NCI-H526 (cell line): Measurements from ENCODE around the gene ANKRD16.
A peak's percentile ranks its signal among the peaks of the same experiment; 100 is the strongest.
"Not testable (repeated sequence)": the region's sequence is repeated elsewhere in the genome, so short reads cannot be mapped to it uniquely, and the experiment has no call there.

Source experiments
- DNase-seq, 2 experiments: peaks; one replicate each; lab custom pipeline; 2025; lab: John Stamatoyannopoulos, UW

ANKRD16 gene

DNA sequence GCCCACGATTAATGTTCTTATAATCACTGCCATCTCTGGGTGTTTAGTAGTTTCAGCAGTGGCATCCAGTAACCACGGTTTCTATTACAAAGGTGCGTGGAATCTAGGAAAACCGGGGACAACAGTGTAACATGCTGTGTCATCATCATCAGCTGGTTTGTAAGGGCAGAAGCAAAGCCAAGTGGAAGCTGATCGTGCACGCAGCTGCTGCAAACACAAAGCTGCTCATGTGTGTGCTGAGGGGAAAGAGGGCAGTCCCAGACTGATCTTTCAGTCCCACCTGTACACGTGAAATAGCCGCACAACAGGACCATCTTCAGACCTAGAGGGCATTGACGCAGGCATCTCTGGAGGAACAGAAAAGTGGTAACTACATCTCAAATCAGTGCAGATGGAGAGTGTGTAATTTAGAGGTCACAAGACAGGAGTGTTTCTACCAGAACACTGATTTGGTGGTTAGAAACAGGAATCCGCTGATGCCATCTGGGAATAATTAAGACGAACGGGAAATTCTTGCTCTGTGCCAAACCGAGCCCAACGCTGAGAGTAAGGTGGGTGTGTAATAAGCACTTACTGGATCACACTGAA, 13.4 kb downstream of the ANKRD16 start:
- DNase-seq, result no peak

DNA sequence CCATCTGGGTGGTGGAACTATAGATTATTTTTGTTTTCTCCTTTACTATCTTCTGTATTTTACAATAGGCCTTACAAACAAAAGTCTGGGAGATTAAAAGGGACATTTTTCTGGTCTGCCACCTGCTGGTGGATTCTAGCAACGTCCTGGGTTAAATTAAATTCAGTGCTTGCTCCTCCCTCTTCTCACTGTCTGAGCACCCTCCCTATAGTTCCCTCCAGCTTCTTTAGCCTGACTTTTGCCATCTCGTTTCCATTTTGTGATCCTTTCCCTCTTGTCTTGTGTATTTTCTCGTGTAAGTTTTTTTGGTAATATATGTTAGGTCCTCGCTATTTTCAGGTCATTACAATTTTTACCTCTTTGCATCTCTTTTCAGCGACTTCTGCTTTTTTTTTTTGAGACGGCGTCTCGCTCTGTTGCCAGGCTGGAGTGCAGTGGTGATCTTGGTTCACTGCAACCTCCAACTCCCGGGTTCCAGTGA, 16.1 kb downstream of the ANKRD16 start:
- DNase-seq, result peak; percentile 14 to 65

DNA sequence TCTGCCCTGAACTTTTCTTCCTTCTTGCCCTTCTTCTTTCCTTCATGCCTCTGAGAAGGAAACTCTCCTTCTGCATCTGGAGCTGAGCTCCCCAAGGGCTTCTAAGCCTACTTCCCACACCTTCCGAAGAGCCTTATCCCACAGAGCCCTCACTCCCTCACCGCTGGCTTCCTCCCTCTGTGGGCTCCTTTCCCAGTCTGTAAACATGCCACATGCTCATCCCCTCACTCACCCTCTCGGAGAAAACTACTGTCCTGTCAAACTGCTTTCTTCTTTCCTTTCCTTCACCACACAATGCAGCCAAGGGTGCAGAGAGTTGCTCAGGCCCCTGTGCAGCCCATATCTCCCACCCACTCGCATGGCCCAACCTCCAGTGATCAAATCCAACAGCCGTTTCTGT, 18.1 kb downstream of the ANKRD16 start:
- DNase-seq, result no peak

DNA sequence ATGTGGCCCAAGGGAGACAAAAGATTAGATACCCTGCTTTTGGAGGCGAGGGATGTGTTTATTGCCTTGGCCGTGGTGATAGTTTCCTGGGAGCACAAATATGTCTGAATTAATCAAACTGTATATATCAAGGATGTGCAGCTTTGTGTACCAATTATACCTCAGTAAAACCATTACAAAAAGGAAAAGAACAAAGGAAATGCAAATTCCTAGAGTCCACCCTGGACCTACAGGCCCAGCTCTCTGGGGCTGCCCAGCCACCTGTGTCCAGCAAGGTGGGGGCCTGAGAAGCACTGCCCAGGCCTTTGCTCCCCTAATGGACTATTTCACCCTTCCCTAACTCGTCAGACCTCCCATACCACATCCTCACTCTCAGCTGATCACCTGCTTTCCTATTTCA, 20.5 kb downstream of the ANKRD16 start:
- no peak for DNase-seq

DNA sequence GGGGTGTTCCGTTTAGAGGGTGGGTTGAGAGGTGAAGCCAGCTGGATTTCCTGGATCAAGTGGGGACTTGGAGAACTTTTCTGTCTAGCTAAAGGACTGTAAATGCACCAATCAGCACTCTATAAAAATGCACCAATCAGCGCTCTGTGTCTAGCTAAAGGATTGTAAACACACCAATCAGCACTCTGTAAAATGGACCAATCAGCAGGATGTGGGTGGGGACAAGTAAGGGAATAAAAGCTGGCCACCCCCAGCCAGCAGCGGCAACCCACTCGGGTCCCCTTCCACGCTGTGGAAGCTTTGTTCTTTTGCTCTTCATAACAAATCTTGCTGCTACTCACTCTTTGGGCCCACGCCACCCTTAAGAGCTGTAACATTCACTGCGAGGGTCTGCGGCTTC, 21.3 kb downstream of the ANKRD16 start:
- not testable (repeated sequence) for DNase-seq

DNA sequence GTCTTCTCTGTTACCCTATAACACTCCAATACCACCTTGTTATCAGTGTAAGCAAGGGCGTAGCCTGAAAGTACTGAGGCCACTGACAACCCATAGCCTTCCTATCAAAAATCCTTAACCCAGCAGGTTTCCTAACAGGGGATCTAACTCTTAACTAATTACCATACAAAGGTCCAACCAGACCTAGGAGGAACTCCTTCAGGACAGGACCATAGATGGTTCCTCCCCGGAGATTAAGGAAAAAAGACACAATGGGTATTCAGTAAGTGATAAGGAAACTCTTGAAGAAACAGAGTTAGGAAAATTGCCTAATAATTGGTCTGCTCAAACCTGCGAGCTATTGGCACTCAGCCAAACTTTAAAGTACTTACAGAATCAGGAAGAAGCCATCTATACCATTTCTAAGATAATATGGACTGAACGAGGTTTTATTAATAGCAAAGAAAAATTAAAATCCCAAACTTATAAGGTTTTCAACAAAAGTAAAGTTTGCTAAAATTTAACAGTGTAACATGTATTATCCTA, 22.5 kb downstream of the ANKRD16 start:
- DNase-seq, result not testable (repeated sequence)

DNA sequence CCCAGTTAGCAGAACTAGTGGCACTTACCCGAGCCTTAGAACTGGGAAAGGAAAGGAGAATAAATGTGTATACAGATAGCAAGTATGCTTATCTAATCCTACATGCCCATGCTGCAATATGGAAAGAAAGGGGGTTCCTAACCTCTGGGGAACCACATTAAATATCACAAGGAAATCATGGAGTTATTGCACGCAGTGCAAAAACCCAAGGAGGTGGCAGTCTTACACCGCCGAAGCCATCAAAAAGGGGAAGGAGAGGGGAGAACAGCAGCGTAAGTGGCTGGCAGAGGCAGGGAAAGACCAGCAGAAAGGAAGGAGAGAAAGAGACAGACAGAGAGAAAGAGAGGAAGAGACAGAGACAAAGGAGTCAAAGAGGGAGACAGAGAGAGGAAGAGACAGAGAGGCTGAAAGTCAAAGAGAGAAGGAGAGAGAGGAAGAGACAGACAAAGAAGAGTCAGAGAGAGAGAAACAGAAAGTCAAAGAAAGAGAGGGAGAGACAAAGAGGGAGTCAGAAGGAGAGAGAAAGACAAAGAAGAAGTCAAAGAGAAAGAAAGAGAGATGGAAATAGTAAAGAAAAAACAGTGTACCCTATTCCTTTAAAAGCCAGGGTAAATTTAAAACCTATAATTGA, 23.1 kb downstream of the ANKRD16 start:
- DNase-seq, result not testable (repeated sequence)

DNA sequence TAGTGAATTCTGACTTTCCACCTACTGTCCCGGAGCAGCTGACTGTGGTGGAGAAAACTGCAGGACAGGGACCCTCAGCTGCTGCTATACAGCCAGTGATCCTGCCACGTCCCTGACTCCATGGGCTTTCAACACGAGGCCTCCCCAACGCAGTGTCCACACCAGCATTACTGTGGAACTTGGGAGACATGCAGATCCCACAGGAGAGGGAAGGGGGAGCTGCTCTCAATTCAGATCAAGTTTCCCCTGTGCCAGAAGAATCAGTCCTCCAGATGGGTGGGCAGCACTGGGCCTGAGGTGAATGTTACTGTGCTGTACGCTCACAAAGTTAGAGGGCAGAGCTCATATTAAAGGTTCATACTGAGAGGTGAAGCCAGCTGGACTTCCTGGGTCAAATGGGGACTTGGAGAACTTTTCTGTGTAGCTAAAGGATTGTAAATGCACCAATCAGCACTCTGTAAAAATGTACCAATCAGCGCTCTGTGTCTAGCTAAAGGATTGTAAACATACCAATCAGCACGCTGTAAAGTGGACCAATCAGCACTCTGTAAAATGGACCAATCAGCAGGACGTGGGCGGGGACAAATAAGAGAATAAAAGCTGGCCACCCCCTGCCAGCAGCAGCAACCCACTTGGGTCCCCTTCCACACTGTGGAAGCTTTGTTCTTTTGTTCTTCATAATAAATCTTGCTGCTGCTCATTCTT, 26.6 kb downstream of the ANKRD16 start:
- DNase-seq, result not testable (repeated sequence)

DNA sequence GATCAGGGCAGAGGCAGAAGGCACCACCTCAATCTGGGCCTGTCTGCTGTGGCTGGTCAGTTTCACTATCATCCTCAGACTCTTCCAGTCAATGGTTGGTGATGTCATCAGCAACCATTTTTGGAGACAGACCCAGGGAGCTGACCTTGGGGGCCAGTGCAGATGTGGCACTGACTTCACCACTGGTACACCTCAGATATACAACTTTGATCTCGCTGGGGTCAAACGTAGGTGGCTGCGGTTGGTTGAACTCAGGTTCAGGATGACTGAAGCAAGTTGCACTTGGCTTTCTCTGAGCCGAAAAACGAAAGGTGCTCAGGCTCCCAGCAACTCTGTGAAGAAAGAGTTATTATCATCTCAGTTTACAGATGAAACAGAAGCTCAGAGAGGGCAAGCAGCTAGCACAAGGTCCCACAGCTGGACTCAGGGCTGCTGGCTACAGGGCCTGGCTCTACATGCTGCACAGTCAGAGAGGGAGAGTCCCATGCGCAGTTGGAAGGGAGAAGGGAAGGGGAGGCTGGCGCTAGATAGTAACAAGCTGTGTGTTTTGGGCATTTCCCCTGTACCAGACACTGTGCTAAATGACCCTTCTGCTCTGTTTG, 27.2 kb downstream of the ANKRD16 start:
- DNase-seq, result no peak

DNA sequence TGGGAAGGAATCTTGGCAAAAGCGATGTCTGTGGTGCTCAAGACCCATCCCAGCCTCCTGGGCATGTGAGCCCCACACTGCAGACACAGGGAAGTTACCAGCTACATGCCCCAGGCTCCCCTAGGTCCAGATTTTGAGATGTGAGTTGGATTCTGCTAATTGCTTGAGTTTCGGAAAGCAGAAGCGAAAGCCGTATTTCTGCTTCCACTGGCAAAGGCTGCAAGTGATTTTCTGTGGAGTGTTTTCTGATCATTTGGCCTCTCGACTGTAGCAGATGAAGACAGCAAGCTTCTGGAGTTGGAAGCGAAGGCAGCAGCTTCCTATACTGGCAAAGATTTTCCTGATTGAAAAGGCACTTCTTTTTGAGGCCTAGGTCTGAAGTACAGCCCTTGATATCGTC, 29.6 kb downstream of the ANKRD16 start:
- no peak for DNase-seq

DNA sequence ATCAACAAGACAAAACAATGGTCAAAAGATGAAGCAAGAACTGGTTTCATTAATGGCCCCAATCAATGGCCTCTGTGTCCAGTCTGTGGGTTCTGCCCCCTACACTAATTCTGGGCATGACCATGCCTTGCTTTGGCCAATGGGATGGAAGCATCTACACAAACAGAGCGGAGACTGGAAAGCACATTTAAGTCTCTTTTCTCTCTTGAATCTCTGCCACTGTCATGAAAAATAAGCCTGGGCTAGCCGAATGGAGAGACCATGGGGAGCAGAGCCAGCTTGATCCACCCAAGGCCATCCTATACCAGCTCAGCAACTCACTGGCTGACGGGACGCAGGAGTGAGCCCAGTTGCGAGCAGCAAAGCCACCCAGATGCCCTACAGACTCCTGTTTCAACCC, 30.9 kb downstream of the ANKRD16 start:
- DNase-seq, result no peak

DNA sequence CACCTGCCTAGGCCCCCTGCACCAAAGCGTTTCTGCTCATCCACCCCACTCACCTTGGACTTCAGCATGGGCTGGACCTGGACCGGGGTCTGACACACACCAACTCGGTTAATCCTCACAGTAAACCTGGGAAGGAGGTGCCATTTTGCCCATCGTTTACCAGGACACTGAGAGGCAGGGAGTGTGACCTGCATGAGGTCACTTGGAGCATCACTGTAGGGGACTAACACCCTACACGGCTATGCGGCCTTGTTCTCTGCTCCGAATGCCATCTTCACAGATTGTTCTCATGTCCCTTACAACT, 33.0 kb downstream of the ANKRD16 start:
- DNase-seq, result no peak

DNA sequence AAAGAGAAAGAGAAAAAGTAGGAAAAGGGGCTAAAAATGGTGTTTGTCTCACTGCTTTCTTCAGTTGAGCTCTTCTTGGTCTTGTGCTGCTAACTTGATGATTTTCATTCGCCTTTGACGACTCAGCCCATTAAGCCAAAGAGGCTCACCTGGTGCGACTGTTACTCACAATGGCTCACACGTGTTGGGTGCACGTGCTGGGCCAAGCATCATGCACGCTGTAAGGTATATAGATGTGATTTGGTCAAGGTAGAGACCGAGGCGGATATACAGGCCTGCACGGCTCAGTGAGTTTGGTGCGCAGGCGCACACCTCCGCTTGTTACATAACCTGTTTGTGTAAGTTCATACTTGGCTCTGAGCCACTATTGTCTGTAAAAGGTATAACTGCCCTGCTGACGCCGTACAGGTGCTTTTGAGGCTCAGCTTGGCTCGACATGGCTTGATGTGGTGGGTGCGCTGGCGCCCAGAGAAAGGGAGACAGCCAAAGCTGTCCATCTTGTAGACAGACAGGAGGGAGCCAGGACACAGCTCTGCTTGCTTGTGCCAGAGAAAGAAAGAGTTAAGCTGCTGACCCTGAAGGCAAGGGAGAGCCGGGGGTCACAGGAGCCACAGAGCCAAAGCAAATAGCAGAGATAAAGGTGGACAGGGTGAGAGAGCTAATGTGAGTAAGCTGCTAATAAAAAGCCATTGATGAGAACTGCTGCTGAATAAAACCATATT, 33.6 kb downstream of the ANKRD16 start:
- DNase-seq, result no peak

DNA sequence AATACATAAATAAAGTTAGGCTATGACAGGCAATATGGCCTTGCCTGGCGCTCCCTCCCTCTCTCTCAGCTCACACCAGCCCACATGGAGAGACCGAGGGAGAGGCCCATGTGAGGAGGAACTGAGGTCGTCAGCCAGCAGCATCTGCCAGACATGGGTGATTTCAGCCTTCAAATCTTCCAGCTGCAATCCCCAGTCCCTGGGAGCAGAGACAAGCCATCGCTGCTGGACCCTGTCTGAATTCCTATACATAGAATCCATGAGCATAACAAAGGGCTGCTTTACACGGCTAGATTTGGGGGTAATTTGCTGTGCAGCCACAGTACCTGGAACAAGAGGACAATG, 35.6 kb downstream of the ANKRD16 start:
- DNase-seq, result no peak

DNA sequence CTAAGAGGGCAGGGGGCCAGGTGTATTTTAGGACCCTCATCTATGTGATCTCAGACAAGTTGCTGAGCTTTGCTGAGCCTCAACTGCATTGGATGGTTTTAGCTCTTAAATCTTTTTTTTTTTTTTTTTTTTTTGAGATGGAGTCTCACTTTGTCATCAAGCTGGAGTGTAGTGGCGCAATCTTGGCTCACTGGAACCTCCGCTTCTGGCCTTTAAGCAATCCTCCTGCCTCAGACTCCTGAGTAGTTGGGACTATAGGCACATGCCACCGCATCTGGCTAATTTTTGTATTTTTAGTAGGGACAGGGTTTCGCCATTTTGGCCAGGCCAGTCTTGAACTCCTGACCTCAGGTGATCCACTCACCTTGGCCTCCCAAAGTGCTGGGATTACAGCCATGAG, 43.0 kb downstream of the ANKRD16 start:
- not testable (repeated sequence) for DNase-seq

DNA sequence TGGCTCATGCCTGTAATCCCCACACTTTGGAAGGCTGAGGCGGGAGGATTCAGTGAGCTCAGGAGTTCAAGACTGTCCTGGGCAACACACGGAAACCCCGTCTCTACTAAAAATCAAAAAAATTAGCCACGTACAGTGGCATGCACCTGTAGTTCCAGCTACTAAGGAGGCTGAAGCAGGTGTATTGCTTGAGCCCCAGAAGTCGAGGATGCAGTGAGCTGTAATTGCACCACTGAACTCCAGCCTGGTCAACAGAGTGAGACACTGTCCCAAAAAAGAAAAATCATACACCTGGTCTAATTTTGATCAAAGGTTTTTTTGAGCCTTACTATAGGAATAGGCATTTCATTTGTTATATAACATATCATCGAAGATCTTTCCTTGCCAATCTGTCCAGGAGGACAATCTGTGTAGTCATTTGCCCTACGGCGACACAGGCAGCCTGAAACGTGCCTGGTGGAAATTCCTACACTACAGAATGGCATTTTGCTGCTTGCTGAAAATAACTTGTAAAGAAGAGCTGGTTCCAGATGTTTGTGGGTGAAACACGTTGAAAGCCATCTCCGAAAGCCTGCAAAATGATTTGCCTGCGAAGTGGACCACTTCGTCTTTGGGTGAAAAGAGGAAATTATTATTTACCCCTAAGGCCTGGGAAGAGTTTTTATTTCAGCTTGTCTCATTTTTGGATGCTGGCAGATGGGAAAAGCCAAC, 45.2 kb downstream of the ANKRD16 start:
- DNase-seq, result no peak

DNA sequence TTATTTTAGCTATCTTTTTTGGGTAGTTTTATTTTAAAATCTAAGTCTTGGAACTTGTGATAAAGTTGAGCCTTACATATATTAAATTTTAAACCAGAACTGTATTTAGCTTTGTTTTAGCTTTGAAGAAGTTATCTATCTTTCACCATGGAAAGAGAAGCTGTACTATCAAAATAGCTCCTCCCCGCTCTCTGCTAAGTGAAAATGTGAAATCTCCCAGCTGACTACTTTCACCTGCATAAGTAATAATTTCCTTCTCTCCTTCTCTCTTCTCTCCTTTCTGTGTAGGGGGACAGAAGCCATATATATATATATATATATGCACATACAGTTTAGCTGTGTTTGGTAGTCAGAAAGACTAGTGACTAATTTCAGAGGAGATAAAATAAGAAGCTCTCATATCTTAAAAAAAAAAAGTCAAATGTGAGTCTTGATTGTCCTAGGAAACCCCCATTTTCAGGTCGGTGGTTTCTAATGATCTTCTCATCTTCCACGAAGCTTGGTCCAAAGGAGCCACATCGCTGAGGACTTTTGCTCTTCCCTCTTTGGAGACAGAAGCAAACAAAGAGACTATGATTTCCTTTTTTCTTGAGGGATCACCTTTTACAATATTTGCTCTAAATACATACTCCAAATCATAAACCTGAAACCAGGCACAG, 45.9 kb downstream of the ANKRD16 start:
- DNase-seq, result no peak

DNA sequence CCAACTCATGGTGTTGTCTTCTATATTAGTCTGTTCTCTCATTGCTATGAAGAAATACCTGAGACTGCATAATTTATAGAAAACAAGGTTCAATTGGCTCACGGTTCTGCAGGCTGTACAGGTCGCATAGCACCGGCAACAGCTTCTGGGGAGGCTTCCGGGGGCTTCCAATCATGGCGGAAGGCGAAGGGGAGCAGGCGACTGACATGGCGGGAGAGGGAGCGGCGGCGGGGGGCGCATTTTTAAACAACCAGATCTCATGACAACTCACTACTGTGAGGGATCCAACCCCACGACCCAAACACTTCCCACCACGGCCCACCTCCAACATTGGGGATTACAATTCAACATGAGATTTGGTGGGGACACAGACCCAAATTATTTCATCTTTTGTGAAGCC, 47.7 kb downstream of the ANKRD16 start:
- DNase-seq, result no peak

DNA sequence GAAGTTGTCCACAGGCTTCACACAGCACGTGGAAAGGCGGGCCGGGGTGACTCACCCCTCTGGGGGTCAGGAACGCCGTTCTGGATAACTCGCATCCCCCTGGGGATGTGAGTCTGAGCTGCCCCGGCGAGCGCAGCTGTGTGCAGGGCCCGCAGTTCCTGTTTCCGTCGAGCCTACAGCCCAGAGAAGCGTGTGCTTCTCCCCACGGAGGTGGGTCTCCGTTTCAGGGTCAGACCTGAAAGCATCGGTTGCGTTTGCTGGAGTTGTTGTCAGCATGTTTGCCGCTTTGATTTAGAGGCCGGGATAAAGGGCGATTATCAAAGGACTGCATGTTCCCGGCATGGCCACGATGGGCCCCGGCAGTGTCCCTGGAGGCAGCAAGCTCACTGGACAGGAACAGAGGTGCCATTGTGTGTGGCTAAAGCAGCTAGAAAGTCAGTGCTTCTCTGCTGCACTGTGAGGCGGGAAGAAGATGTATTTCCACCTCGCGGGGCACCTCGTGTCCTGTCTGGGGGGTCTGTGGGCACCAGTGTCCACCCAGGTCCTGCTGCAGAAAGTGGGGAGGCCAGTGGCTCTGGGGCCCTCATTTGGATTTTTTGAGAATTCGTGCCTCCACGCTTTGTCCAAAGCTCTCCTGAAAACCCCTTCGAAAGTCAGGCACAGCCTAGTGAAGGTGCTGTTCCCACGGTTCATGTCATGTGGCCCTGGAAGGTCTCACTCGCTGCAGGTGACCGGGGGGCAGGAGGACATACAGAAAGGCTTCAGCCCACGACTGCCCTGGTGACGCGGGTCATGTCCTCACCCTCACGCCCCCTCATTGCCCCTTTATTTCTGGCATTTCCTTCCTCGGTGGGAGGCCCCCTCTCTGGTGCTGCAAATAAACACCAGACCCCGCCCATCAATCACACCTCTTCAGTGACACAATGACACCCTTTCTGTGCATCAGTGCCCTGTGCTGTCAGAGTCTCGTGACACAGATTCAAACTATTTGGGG, 49.1 kb downstream of the ANKRD16 start:
- peak in 1 of 2 experiments; percentile 54 for DNase-seq

DNA sequence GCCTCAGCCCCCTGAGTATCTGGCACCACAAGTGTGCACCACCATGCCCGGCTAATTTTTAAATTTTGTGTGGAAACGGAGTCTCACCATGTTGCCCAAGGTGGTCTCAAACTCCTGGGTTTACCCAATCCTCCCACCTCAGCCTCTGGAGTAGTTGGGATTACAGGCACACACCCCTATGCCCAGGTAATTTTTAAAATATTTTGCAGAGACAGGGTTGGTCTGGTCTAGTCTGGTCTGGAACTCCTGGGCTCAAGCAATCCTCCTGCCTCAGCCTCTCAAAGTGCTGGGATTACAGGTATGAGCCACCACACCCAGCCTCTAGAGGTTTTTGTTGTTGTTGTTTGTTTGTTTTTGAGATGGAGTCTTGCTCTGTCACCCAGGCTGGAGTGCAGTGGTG, 53.5 kb downstream of the ANKRD16 start:
- not testable (repeated sequence) for DNase-seq
